ENCODE results near the gene PARVA.

GRCh38 chr11:12480401-12480800, 103.0 kb downstream of the PARVA start:
- TF ChIP-seq REST (IDR thresholded peaks at IDR 0.05; ENCODE audit: insufficient read depth in 1 of 2, low read depth in 2 of 2, low read length in 2 of 2) = no peak
- no peak for TF ChIP-seq POLR2AphosphoS5 (IDR thresholded peaks at IDR 0.05; ENCODE audit: low read depth, low read length)
- TF ChIP-seq SIN3A (IDR thresholded peaks at IDR 0.05; ENCODE audit: borderline replicate concordance, insufficient read depth, low read length) = no peak
- TF ChIP-seq TAF1 (IDR thresholded peaks at IDR 0.05; ENCODE audit: borderline replicate concordance, insufficient read depth, low read length) = no peak
